IPS-15b (cell line): Measurements from ENCODE around the gene DCAF5.
A peak's percentile ranks its signal among the peaks of the same experiment; 100 is the strongest.

Source experiments
- H3K27me3 ChIP-seq: one replicate; pipeline ENCODE4 v1.6.1; 2013; ENCODE audit warnings: low read length; ENCODE audit not compliant: control insufficient read depth, insufficient read depth
- H3K36me3 ChIP-seq: one replicate; pipeline ENCODE4 v1.6.1; 2013; ENCODE audit warnings: low read length; ENCODE audit not compliant: control insufficient read depth, insufficient read depth
- H3K4me1 ChIP-seq: one replicate; pipeline ENCODE4 v1.6.1; 2013; ENCODE audit warnings: mild to moderate bottlenecking, low read length; ENCODE audit not compliant: control insufficient read depth, insufficient read depth
- H3K4me3 ChIP-seq: one replicate; pipeline ENCODE4 v1.5.1; 2013; ENCODE audit warnings: low read depth, low read length
- H3K9ac ChIP-seq: one replicate; pipeline ENCODE4 v1.6.1; 2013; ENCODE audit warnings: low read depth, mild to moderate bottlenecking, low read length
- H3K9me3 ChIP-seq: one replicate; pipeline ENCODE4 v1.6.1; 2013; ENCODE audit warnings: mild to moderate bottlenecking, low read length; ENCODE audit not compliant: control insufficient read depth, insufficient read depth

The DCAF5 gene

GRCh38 chr14:69161590-69161989 is 8.7 kb upstream of the DCAF5 start:
- Histone ChIP-seq H3K9ac (no peak overlapping the region), H3K27me3 (no peaks in the 10 kb centered on the region), H3K36me3 (no peaks in the 10 kb centered on the region), H3K4me1 (no peaks in the 10 kb centered on the region), H3K9me3 (no peaks in the 10 kb centered on the region), H3K4me3 (no peak overlapping the region)

GRCh38 chr14:69156224-69156623 is 3.3 kb upstream of the DCAF5 start:
- Histone ChIP-seq H3K9me3 (no peaks in the 10 kb centered on the region), H3K27me3 (peaks cover 9% of the 10 kb centered on the region), H3K36me3 (no peaks in the 10 kb centered on the region), H3K9ac (no peak overlapping the region), H3K4me1 (no peaks in the 10 kb centered on the region), H3K4me3 (no peak overlapping the region)

GRCh38 chr14:69154779-69155178 is 1.9 kb upstream of the DCAF5 start:
- peaks cover 9% of the 10 kb centered on the region for H3K27me3 ChIP-seq
- no peaks in the 10 kb centered on the region for H3K4me1 ChIP-seq
- no peak overlapping the region for H3K9ac ChIP-seq
- no peaks in the 10 kb centered on the region for H3K36me3 ChIP-seq
- H3K4me3 ChIP-seq: no peak overlapping the region
- no peaks in the 10 kb centered on the region for H3K9me3 ChIP-seq

GRCh38 chr14:69153873-69154270 is 953 bp upstream of the DCAF5 start:
- H3K9ac ChIP-seq: no peak overlapping the region
- no peaks in the 10 kb centered on the region for H3K36me3 ChIP-seq
- no peaks in the 10 kb centered on the region for H3K9me3 ChIP-seq
- H3K4me1 ChIP-seq: no peaks in the 10 kb centered on the region
- H3K4me3 ChIP-seq: peak overlapping the region; percentile 86
- peaks cover 9% of the 10 kb centered on the region for H3K27me3 ChIP-seq

- H3K27me3 ChIP-seq: peaks cover 9% of the 10 kb centered on the region
- no peaks in the 10 kb centered on the region for H3K4me1 ChIP-seq
- no peaks in the 10 kb centered on the region for H3K9me3 ChIP-seq
- peak overlapping the region; percentile 86 for H3K4me3 ChIP-seq
- no peaks in the 10 kb centered on the region for H3K36me3 ChIP-seq
- peak overlapping the region; percentile 68 for H3K9ac ChIP-seq
Measured at GRCh38 chr14:69153152-69153872, 393 bp upstream of the DCAF5 start.

GRCh38 chr14:69152181-69152901 is 578 bp downstream of the DCAF5 start:
- H3K27me3 ChIP-seq: peaks cover 9% of the 10 kb centered on the region
- no peaks in the 10 kb centered on the region for H3K4me1 ChIP-seq
- H3K36me3 ChIP-seq: no peaks in the 10 kb centered on the region
- peak overlapping the region; percentile 67 for H3K9ac ChIP-seq
- no peaks in the 10 kb centered on the region for H3K9me3 ChIP-seq
- H3K4me3 ChIP-seq: peak overlapping the region; percentile 86

GRCh38 chr14:69151458-69152180 is 1.3 kb downstream of the DCAF5 start:
- H3K9ac ChIP-seq: peak overlapping the region; percentile 67
- H3K4me3 ChIP-seq: peak overlapping the region; percentile 86
- peaks cover 9% of the 10 kb centered on the region for H3K27me3 ChIP-seq

GRCh38 chr14:69149461-69150244 is 3.3 kb downstream of the DCAF5 start:
- no peaks in the 10 kb centered on the region for H3K4me1 ChIP-seq
- H3K27me3 ChIP-seq: peaks cover 9% of the 10 kb centered on the region
- no peaks in the 10 kb centered on the region for H3K36me3 ChIP-seq
- H3K4me3 ChIP-seq: no peak overlapping the region
- no peak overlapping the region for H3K9ac ChIP-seq
- no peaks in the 10 kb centered on the region for H3K9me3 ChIP-seq

More at GRCh38 chr14:69151458-69152180, 1.3 kb downstream of the DCAF5 start:
- Histone ChIP-seq H3K9me3 (no peaks in the 10 kb centered on the region), H3K4me1 (no peaks in the 10 kb centered on the region), H3K36me3 (no peaks in the 10 kb centered on the region)

- no peak overlapping the region for H3K9ac ChIP-seq
- no peaks in the 10 kb centered on the region for H3K9me3 ChIP-seq
- no peaks in the 10 kb centered on the region for H3K27me3 ChIP-seq
- peaks cover 8% of the 10 kb centered on the region for H3K4me1 ChIP-seq
- no peaks in the 10 kb centered on the region for H3K36me3 ChIP-seq
- H3K4me3 ChIP-seq: no peak overlapping the region
Measured at GRCh38 chr14:69142101-69142500, 10.8 kb downstream of the DCAF5 start.

GRCh38 chr14:69141550-69141949 is 11.4 kb downstream of the DCAF5 start:
- no peak overlapping the region for H3K4me3 ChIP-seq
- no peaks in the 10 kb centered on the region for H3K9me3 ChIP-seq
- no peaks in the 10 kb centered on the region for H3K27me3 ChIP-seq
- H3K4me1 ChIP-seq: peaks cover 8% of the 10 kb centered on the region
- no peaks in the 10 kb centered on the region for H3K36me3 ChIP-seq
- H3K9ac ChIP-seq: no peak overlapping the region

GRCh38 chr14:69139743-69140142 is 13.2 kb downstream of the DCAF5 start:
- H3K9ac ChIP-seq: no peak overlapping the region
- H3K9me3 ChIP-seq: no peaks in the 10 kb centered on the region
- no peaks in the 10 kb centered on the region for H3K36me3 ChIP-seq
- no peak overlapping the region for H3K4me3 ChIP-seq
- no peaks in the 10 kb centered on the region for H3K27me3 ChIP-seq
- peaks cover 8% of the 10 kb centered on the region for H3K4me1 ChIP-seq
